Mucosa of descending colon (tissue), 3 donors: ENCODE data around the gene ANKFY1. TPM values are rescaled to one million over a fixed set of nuclear protein-coding genes. Genes with fewer than 3 reads are reported as not detected.

Experiments
- ATAC-seq: fragments of 200-7000 bp; cut with Tn5 transposase; one replicate; pipeline ENCODE4 v1.9.1; 2020; ENCODE audit warnings: mild to moderate bottlenecking, moderate library complexity
- DNase-seq, 3 donors: peaks; one replicate each; pipeline ENCODE4 v3.0.0-alpha.2; 2020
- H3K36me3 ChIP-seq: fragments of 200-600 bp; one replicate; pipeline ENCODE4 v1.8.0; 2021; ENCODE audit warnings: low read depth, mild to moderate bottlenecking
- H3K4me1 ChIP-seq: fragments of 200-600 bp; one replicate; pipeline ENCODE4 v1.8.0; 2021; ENCODE audit warnings: low read depth, mild to moderate bottlenecking
- H3K4me3 ChIP-seq: fragments of 200-600 bp; one replicate; pipeline ENCODE4 v1.8.0; 2021; ENCODE audit warnings: mild to moderate bottlenecking
- H3K9me3 ChIP-seq: fragments of 200-600 bp; one replicate; pipeline ENCODE4 v1.8.0; 2021; ENCODE audit warnings: mild to moderate bottlenecking
- CTCF ChIP-seq: fragments of 200-600 bp; IDR thresholded peaks from one replicate; pipeline ENCODE4 v1.8.0; 2022; ENCODE audit warnings: antibody characterized with exemption, mild to moderate bottlenecking
- intact Hi-C, 2 donors: fragments of 100-400 bp; cut with DNase I in 1 of 2; cut with micrococcal nuclease in 1 of 2; formaldehyde crosslinking; loops; one replicate each; pipeline versions ENCODE4 v1.11.0 to v1.11.1; 2022; cut with DNase I, micrococcal nuclease
- total RNA-seq, 3 donors: library from RNA; stranded (reverse); fragmentation: NEBNext Ultra II Directional in 2 of 3; extraction: Animal tissue kit (Norgen Biotek cat#: 25700) in 2 of 3; gene quantifications; one replicate each; pipeline versions ENCODE4 v1.2.1 to v1.2.4, GENCODE V29; 2021 to 2023
- donor health status: DM: no; HTN: no; CAD: no; lungs with moderate emphysema.
- donor health status: DM: no; HTN: no; CAD: no.
- donor health status: DM: no; HTN: yes; CAD: no.

ANKFY1 gene
- total RNA-seq, 3 donors from 2014 or later = 52.0 to 94.3 (median 59.5) TPM

GRCh38 chr17:4304417-4305027, 40.7 kb upstream of the ANKFY1 start:
- intact Hi-C loops = loop anchor here in 1 of 2 donors (10.0 kb wide), 1 partner anchor 90 kb away; no protein-coding TSS in a partner anchor
- TF ChIP-seq CTCF = peak; percentile 54
- peak in 1 of 3 donors; percentile 88 for DNase-seq

GRCh38 chr17:4301066-4301465, 37.3 kb upstream of the ANKFY1 start:
- ATAC-seq (no peak), DNase-seq (no peak)
- intact Hi-C loops = loop anchor here in 1 of 2 donors (10.0 kb wide), 1 partner anchor 86 kb away; no protein-coding TSS in a partner anchor
- peaks cover 4% of the 10 kb centered on the region for H3K4me1 ChIP-seq
- no peak overlapping the region for H3K4me3 ChIP-seq
- TF ChIP-seq CTCF = no peak
- H3K36me3 ChIP-seq = no peaks in the 10 kb centered on the region
- H3K9me3 ChIP-seq = no peaks in the 10 kb centered on the region

More at GRCh38 chr17:4304417-4305027, 40.7 kb upstream of the ANKFY1 start:
- peaks cover 5% of the 10 kb centered on the region for H3K4me1 ChIP-seq
- peak; percentile 87 for ATAC-seq
- no peaks in the 10 kb centered on the region for H3K9me3 ChIP-seq
- no peak overlapping the region for H3K4me3 ChIP-seq
- no peaks in the 10 kb centered on the region for H3K36me3 ChIP-seq

DNA sequence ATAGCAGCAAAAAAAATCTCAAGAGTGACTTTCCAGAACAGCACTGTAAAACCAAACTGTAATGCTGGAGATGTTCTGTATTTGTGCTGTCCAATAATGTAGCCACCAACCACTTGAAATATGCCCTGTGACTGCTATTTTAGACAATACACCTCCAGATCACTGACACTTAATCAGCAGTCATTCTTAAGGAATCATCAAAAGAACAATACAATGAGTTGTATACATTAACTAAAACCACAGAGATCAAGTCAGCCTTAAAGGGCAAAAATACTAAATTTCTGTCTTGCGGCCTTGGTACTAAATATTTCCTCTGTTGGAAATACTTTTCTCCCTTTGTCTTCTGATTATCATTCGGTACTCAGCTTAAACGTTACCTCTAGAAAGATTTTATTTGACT, 33.6 kb upstream of the ANKFY1 start:
- Histone ChIP-seq H3K36me3 (no peaks in the 10 kb centered on the region), H3K4me3 (no peak overlapping the region), H3K4me1 (peaks cover 4% of the 10 kb centered on the region), H3K9me3 (no peaks in the 10 kb centered on the region)
- ATAC-seq = no peak
- no peak for DNase-seq
- no peak for TF ChIP-seq CTCF
- intact Hi-C loops = no loop called here

DNA sequence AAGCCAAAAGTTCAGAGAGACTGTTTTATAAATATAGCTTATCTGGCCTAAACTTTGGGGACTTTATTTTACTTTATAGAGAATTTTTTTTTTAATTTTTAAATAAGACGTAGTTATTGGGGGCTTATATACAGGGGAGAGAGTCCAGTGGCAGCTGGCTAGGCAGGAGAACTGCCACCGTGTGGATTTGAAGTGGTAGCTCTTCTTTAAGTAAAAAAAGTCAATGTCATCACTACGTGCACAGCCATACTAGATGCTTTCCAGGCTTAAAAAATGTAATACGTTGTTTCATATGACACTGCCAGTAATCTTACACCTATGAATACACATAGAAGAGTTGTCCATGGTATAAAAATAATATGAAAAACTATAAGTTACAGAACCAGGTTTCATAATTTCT, 31.9 kb upstream of the ANKFY1 start:
- no peak for ATAC-seq
- intact Hi-C loops = no loop called here
- no peak for TF ChIP-seq CTCF

DNA sequence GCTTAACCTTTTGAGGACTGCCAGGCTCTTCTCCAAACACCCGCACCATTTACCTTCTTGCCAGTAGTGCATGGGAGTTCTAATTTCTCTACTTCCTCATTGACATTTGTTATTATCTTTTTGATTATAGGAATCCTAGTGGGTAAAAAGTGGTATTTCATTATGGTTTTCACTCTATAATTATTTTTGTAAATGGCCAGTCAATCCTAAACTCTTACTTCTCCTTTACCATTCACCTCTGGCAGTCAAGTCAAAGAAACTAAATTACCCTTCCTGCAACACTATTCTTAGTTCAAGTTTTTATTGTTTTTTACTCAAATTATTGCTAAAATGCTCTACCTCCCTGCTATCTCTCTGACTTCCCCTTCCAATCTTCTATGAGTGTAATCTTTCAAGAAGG, 29.8 kb upstream of the ANKFY1 start:
- no peak for TF ChIP-seq CTCF
- Histone ChIP-seq H3K9me3 (no peaks in the 10 kb centered on the region), H3K36me3 (no peaks in the 10 kb centered on the region), H3K4me3 (no peak overlapping the region), H3K4me1 (peaks cover 4% of the 10 kb centered on the region)
- intact Hi-C loops = no loop called here
- ATAC-seq (no peak), DNase-seq (no peak)

More for the DNA sequence above, 31.9 kb upstream of the ANKFY1 start:
- no peak for DNase-seq
- Histone ChIP-seq H3K9me3 (no peaks in the 10 kb centered on the region), H3K36me3 (no peaks in the 10 kb centered on the region), H3K4me1 (peaks cover 4% of the 10 kb centered on the region), H3K4me3 (no peak overlapping the region)

- intact Hi-C loops = no loop called here
Observed at GRCh38 chr17:4287710-4288109, 23.9 kb upstream of the ANKFY1 start.

More at GRCh38 chr17:4287710-4288109, 23.9 kb upstream of the ANKFY1 start:
- ATAC-seq (peak; percentile 86), DNase-seq (no peak)
- TF ChIP-seq CTCF = no peak
- Histone ChIP-seq H3K36me3 (no peaks in the 10 kb centered on the region), H3K4me1 (no peaks in the 10 kb centered on the region), H3K9me3 (no peaks in the 10 kb centered on the region), H3K4me3 (no peak overlapping the region)
